Measurements from ENCODE around the gene DOLK. TPM values are rescaled to one million over a fixed set of nuclear protein-coding genes. Genes with fewer than 3 reads are reported as not detected.
"Not testable (repeated sequence)": the region's sequence is repeated elsewhere in the genome, so short reads cannot be mapped to it uniquely, and the experiment has no call there.

Gene DOLK
- polyA plus RNA-seq (ENCODE audit: insufficient read length in 10 of 10), result 10 to 100 TPM in 1 of 10 donors, 1 to 10 TPM in 9; 7.2 to 11.2 (median 8.4) TPM
- long read RNA-seq, donor 1, transcript DOLK-201 (1 exons, 2,090 nt), result major isoform, 14 of 14 reads
- long read RNA-seq, donor 1, partial matches to known transcripts, result 0 of 14 reads
- long read RNA-seq, donor 1, other reads (novel, unspliced or antisense), result 0 of 14 reads
- long read RNA-seq, donor 2, transcript DOLK-201 (1 exons, 2,090 nt), result major isoform, 11 of 11 reads
- long read RNA-seq, donor 2, partial matches to known transcripts, result 0 of 11 reads
- long read RNA-seq, donor 2, other reads (novel, unspliced or antisense), result 0 of 11 reads
- long read RNA-seq, donor 3, result 0 reads
- long read RNA-seq, donor 4, transcript DOLK-201 (1 exons, 2,090 nt), result major isoform, 7 of 7 reads
- long read RNA-seq, donor 4, partial matches to known transcripts, result 0 of 7 reads
- long read RNA-seq, donor 4, other reads (novel, unspliced or antisense), result 0 of 7 reads
- long read RNA-seq, donor 5, transcript DOLK-201 (1 exons, 2,090 nt), result major isoform, 15 of 15 reads
- long read RNA-seq, donor 5, partial matches to known transcripts, result 0 of 15 reads
- long read RNA-seq, donor 5, other reads (novel, unspliced or antisense), result 0 of 15 reads
- long read RNA-seq, donor 6, transcript DOLK-201 (1 exons, 2,090 nt), result major isoform, 13 of 13 reads
- long read RNA-seq, donor 6, partial matches to known transcripts, result 0 of 13 reads
- long read RNA-seq, donor 6, other reads (novel, unspliced or antisense), result 0 of 13 reads
- long read RNA-seq, donor 7, transcript DOLK-201 (1 exons, 2,090 nt), result major isoform, 15 of 15 reads
- long read RNA-seq, donor 7, partial matches to known transcripts, result 0 of 15 reads
- long read RNA-seq, donor 7, other reads (novel, unspliced or antisense), result 0 of 15 reads
- long read RNA-seq, donor 8, transcript DOLK-201 (1 exons, 2,090 nt), result major isoform, 13 of 13 reads
- long read RNA-seq, donor 8, partial matches to known transcripts, result 0 of 13 reads
- long read RNA-seq, donor 8, other reads (novel, unspliced or antisense), result 0 of 13 reads
- long read RNA-seq, donor 9, partial matches to known transcripts, result 0 of 1 reads
- long read RNA-seq, donor 9, other reads (novel, unspliced or antisense), result 0 of 1 reads

- DNase-seq, result peak; percentile 93 to 98 (median 97)
These were observed at the start of gene DOLK, which contains the start of gene NUP188 for GRCh38 chr9:128947527-128948301. DOLK (minus strand) TSS chr9:128947603; CDS start chr9:128947303, 300 bp downstream. NUP188 (plus strand) TSS chr9:128947699; CDS start chr9:128947720, 21 bp downstream.

- DNase-seq, result no peak
These were observed 48.4 kb upstream of the DOLK start for GRCh38 chr9:128995791-128996190.

GRCh38 chr9:128992995-128993394 lies 45.6 kb upstream of the DOLK start:
- DNase-seq, result no peak

GRCh38 chr9:128987805-128988204 lies 40.4 kb upstream of the DOLK start:
- DNase-seq, result peak; percentile 64 to 77 (median 74)

GRCh38 chr9:128986671-128987070 lies 39.3 kb upstream of the DOLK start:
- no peak for DNase-seq

- DNase-seq, result no peak
These were observed 36.1 kb upstream of the DOLK start for GRCh38 chr9:128983536-128983935.

GRCh38 chr9:128979111-128979510 lies 31.7 kb upstream of the DOLK start:
- DNase-seq, result no peak

- peak in 1 of 3 donors; percentile 4 for DNase-seq
These were observed 25.6 kb upstream of the DOLK start for GRCh38 chr9:128972956-128973355.

- no peak for DNase-seq
These were observed 22.1 kb upstream of the DOLK start for GRCh38 chr9:128969491-128969890.

- DNase-seq, result not testable (repeated sequence)
These were observed 14.0 kb upstream of the DOLK start for GRCh38 chr9:128961403-128961802.

GRCh38 chr9:128947277-128947526 lies 201 bp downstream of the DOLK start:
- no peak for DNase-seq

GRCh38 chr9:128946571-128947276 lies 679 bp downstream of the DOLK start:
- DNase-seq, result no peak

- DNase-seq, result no peak
These were observed 1.5 kb downstream of the DOLK start for GRCh38 chr9:128945798-128946501.

GRCh38 chr9:128944966-128945365 lies 2.4 kb downstream of the DOLK start:
- not testable (repeated sequence) for DNase-seq

GRCh38 chr9:128943832-128944620 lies 3.4 kb downstream of the DOLK start:
- DNase-seq, result no peak

- no peak for DNase-seq
These were observed 6.3 kb downstream of the DOLK start for GRCh38 chr9:128940946-128941755.

- no peak for DNase-seq
These were observed 7.0 kb downstream of the DOLK start for GRCh38 chr9:128940271-128940921.
